ENCODE data around the gene EZH2.

EZH2 gene

DNA sequence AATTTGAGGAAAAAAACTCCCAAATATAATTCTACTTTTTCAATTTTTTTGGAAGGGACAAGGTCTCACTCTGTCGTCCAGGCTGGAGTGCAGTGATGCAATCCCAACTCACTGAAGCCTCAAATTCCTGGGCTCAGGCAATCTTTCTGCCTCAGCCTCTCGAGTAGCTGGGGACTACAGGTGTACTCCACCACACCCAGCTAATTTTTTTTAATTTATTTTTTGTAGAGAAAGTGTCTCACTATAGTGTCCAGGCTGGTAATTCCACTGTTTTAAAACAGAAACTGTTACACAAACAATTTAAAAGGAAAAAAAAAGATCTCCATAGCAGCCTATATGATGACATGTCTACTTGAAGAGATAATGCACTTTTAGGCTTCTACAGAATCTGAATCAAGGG is 25.6 kb downstream of the EZH2 start:
- DNase-seq (ENCODE audit: extremely low read depth in 1 of 2, low read depth in 1 of 2): no peak

- DNase-seq (ENCODE audit: extremely low read depth in 1 of 2, low read depth in 1 of 2): no peak
These were observed 27.2 kb downstream of the EZH2 start for GRCh38 chr7:148856891-148857290.

DNA sequence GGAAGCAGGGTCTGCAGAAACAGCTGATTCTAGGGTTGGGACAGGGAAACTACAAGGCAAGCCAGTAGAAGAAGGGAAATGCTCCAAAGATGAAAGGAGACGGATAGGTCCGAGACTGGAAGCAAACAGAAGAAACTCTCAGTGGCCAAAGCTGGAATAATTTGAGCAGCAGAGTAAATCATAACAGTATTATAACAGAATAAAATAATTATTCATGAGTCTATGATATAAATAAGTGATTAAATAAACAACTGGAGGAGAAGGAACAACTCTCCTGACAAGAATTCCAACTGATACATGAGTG is 27.6 kb downstream of the EZH2 start:
- DNase-seq (ENCODE audit: extremely low read depth in 1 of 2, low read depth in 1 of 2): no peak

- no peak for DNase-seq (ENCODE audit: extremely low read depth in 1 of 2, low read depth in 1 of 2)
These were observed 29.1 kb downstream of the EZH2 start for GRCh38 chr7:148854983-148855382.

DNA sequence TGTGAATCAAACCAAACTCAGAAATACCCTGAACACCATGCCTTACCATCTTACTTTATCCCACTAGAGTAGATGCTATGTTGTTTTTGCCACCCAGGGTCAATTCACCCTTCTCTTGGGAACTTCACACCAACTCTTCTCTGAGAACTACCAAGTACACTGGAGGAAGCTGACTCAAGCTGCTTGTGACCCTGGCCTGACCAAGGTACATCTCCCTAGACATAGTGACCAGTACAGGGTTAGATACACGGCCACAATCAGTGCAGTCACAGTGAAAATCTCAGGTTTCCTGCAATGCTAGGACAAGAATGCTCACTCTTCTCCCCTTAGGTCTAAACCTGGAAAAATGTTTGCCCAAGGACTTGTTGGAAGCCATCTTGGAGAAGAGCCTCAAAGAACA is 31.8 kb downstream of the EZH2 start:
- no peak for DNase-seq (ENCODE audit: extremely low read depth in 1 of 2, low read depth in 1 of 2)

DNA sequence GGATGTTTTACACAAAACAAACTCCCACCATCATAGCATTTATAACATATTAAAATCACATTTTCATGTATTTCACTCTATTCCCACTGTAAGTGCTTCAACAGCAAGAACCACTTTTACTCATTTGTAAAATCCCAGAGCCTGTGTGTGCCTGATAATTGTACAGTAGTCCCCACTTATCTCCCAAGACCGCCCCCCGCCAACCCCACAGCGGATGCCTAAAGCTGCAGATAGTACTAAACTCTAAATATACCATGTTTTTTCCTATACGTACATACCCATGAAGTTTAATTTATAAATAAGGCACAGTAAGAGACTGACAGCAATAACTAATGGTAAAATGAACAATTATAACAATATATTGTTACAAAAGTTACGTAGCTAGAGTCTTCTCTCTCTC is 33.5 kb downstream of the EZH2 start:
- no peak for DNase-seq (ENCODE audit: extremely low read depth in 1 of 2, low read depth in 1 of 2)

- no peak for DNase-seq (ENCODE audit: extremely low read depth in 1 of 2, low read depth in 1 of 2)
These were observed 34.5 kb downstream of the EZH2 start for GRCh38 chr7:148849393-148850098.

- no peak for DNase-seq (ENCODE audit: extremely low read depth in 1 of 2, low read depth in 1 of 2)
These were observed 36.0 kb downstream of the EZH2 start for GRCh38 chr7:148847815-148848734.

- no peak for DNase-seq (ENCODE audit: extremely low read depth in 1 of 2, low read depth in 1 of 2)
These were observed 45.2 kb downstream of the EZH2 start for GRCh38 chr7:148838905-148839304.

GRCh38 chr7:148835854-148836253 is 48.2 kb downstream of the EZH2 start:
- DNase-seq (ENCODE audit: extremely low read depth in 1 of 2, low read depth in 1 of 2): no peak

DNA sequence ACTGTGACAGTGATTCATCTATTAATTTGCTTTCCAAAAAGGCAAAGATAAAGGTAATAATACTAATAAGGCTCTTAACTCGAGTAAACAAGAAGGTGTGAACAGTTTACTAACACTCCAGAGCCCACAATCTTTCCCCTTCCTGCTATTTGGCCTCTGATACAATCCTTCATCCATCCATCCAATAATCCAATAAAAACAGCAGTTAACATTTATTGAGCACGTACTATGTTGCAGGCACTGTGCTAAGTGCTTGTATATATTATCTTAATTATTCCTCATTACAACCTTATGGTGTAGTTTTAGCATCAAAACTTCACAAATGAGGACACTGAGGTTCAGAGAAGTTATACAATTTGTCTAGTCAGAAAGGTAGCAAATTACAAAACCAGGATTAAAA is 49.5 kb downstream of the EZH2 start:
- DNase-seq (ENCODE audit: extremely low read depth in 1 of 2, low read depth in 1 of 2): no peak

- no peak for DNase-seq (ENCODE audit: extremely low read depth in 1 of 2, low read depth in 1 of 2)
These were observed 52.3 kb downstream of the EZH2 start for GRCh38 chr7:148831782-148832181.

GRCh38 chr7:148830897-148831692 is 53.0 kb downstream of the EZH2 start:
- DNase-seq (ENCODE audit: extremely low read depth in 1 of 2, low read depth in 1 of 2): no peak

- DNase-seq (ENCODE audit: extremely low read depth in 1 of 2, low read depth in 1 of 2): no peak
These were observed 55.1 kb downstream of the EZH2 start for GRCh38 chr7:148828965-148829364.

DNA sequence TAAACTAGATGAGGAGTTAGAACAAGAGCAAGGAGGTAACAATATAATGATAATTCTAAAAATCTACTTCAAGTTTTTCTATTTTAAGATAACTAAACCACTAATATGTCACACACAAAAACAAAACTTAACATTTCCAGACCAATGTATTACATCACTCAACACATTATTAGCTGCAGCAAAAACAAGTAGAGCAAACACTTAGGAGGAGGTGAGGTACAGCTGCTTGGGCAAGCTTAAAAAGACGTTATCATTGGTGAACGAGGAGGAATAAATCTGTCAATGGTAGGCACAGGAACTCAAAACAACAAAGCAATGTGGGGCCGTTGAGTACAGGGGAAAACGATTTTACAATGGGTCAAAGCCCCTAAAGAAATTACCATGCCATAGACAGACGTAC is 58.8 kb downstream of the EZH2 start:
- no peak for DNase-seq (ENCODE audit: extremely low read depth in 1 of 2, low read depth in 1 of 2)

DNA sequence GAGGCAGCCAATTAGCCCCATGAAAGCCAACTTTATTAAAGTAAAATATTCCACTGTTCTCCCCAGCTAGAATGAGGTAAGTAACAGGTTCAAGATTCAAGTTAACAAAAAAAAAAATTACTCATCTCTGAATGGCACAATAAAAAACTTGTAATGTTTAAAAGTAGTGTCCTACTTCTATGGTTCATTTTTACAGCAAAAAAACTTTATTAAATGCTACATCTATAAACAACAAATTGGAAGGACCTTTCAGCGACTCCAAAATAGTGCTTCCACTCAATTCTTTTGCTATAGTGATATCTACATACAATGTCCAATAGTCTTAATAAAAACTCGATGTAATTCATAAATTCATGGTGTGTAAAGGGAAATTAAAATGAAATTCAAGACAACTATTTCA is 59.2 kb downstream of the EZH2 start:
- DNase-seq (ENCODE audit: extremely low read depth in 1 of 2, low read depth in 1 of 2): no peak

GRCh38 chr7:148821422-148821821 is 62.7 kb downstream of the EZH2 start:
- DNase-seq (ENCODE audit: extremely low read depth in 1 of 2, low read depth in 1 of 2): no peak

DNA sequence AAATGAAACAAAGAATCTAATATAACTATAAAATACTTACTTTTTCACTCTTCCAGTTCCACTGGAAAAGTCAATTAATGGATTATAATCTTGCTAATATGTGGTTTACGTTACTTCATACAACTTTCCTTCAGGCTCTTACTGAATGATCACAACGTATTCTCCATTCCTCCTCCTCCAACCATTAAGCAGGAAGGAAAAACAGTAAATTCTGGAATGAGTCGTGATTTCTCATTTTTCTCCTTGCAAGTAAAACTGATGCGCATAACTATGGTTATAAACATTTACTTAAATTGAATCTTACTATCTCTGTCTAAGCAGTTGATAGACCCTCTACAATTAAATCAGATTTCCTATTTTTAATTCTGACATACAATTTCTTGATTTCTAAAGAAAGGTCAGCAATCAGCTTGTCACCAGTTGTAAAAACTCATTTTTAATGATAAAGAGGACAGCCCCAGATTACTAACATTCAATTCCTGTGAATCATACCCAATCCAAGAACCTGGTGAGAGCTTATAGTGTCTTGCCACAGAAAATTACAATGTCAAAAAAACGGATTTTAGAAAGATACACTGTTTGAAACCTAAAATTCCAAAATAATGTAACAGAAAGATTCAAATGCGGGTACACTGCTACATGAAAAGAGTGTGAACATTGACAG is 64.3 kb downstream of the EZH2 start:
- no peak for DNase-seq (ENCODE audit: extremely low read depth in 1 of 2, low read depth in 1 of 2)

DNA sequence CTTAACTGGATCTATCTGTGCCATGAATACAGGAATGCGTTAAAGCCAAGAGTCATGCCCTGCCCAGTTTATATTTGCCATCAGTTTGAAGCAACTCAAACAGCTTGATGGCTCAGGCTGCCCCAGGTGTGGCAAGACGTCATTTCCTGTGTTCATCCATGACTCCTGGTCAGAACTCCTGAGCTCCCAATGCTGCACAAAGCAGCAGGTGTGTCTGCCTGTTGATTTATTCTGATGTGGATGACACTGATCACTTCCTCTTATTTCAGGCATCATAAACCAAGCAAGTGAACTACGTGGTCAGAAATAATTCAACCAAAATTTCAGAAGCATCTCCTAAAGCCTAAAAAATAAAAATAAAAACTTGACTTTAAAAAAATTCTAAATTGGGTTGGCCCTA is 68.5 kb downstream of the EZH2 start:
- DNase-seq (ENCODE audit: extremely low read depth in 1 of 2, low read depth in 1 of 2): no peak

DNA sequence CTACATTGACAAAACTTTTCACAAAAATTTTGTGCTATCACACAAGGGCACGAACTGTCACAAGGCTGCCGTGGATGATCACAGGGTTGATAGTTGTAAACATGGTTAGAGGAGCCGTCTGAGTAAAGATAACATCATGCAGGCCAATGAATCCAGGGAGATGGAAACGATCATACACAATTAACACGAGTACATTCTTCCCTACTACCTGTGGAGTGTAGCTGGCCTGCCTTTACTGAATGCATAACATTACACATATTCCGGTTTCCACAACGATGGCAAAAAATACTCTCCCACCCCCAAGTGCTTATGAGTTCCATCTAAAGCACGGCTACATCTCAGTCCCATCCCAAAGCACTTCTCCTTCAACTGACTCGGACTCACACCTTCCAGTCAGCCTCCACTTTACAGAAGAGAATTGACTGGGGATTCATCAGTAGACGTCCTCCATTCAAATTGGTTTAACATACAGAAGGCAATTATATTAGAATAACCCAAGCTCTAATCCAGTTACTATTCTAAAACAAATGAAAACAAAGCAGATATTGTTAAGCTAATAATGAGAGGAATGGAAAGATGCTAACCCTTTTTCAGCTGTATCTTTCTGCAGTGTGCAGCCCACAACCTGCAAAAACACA is 69.0 kb downstream of the EZH2 start:
- DNase-seq (ENCODE audit: extremely low read depth in 1 of 2, low read depth in 1 of 2): no peak

- no peak for DNase-seq (ENCODE audit: extremely low read depth in 1 of 2, low read depth in 1 of 2)
These were observed 70.2 kb downstream of the EZH2 start for GRCh38 chr7:148813890-148814289.
